HG02840 (cell line): Measurements from ENCODE around the gene UTS2R.
A peak's percentile ranks its signal among the peaks of the same experiment; 100 is the strongest.
"Not testable (repeated sequence)": the region's sequence is repeated elsewhere in the genome, so short reads cannot be mapped to it uniquely, and the experiment has no call there.

Experiments used
- ATAC-seq: cut with Tn5 transposase; IDR thresholded peaks from one replicate; pipeline ENCODE4 v1.9.1; 2021; ENCODE audit warnings: mild to moderate bottlenecking, moderate library complexity, moderate number of reproducible peaks; ENCODE audit not compliant: unreplicated experiment, low FRiP score

UTS2R gene

GRCh38 chr17:82403662-82404660, 32.4 kb downstream of the UTS2R start:
- ATAC-seq, result no peak

- ATAC-seq, result no peak
Measured at GRCh38 chr17:82405051-82405450, 33.5 kb downstream of the UTS2R start.

DNA sequence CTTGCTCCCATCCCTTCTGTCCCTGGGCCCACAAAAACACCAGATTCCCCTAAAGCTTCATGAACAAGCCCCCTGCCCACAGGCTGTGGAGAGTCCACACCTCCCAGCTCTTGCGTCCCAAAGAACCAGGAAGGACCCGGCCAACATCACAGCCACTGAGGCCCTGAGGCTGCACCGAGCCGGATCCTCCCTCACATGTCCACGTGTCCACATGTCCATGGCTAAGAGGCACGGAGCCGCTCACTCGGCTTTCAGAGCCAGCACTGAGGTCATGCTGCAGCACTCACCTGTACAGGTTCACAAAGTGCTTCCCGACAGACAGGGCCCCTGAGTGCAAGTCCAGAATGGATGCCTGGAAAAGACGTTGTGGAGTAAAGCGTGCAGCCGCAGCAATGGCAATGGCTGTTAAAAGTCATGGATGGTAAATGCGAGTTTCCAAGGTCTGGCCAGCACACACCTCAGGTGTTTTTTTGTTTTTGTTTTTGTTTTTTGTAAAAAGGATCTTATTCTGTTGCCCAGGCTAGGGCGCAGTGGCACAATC, 34.6 kb downstream of the UTS2R start:
- no peak for ATAC-seq

DNA sequence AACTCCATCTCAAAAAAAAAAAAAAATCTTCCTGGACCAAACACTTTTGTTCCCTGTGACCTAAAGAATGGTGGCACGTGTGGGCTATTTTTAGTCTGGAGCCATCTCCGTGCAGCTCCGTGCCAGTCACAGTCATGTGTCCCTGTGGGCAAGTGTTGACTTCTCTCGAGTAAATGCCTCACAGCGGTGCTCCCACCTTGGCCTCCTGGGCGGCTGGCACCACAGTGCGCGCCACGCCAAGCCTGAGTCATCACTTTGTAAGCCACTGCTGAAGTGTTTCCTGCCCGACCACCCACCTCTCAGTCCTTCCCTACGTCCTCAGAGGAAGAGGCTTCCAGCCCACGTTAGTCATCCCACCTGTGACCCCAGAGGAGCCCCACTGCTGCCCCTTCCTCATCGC, 35.7 kb downstream of the UTS2R start:
- ATAC-seq, result no peak

- no peak for ATAC-seq
Measured at GRCh38 chr17:82408288-82408937, 36.8 kb downstream of the UTS2R start.

DNA sequence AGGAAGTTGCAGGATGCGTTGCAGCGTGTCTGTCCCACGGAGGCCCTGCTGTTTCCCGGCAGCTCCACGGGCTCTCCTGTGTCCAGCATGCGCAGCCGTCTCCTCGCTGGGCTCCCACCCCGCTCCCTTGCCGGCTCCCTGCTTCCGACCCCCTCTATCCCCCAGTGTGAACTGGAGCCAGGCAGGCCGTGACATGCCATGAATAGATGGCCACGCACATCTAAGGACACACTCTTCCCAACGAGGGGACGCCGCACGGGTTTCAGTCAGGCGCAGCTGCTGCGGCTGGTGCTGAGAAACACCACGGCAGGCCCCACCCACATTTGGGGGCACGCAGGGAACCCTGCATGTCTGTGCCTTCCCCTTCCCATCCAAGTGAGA, 37.4 kb downstream of the UTS2R start:
- ATAC-seq, result no peak

GRCh38 chr17:82410014-82410716, 38.6 kb downstream of the UTS2R start:
- no peak for ATAC-seq

- no peak for ATAC-seq
Measured at GRCh38 chr17:82411396-82412053, 40.0 kb downstream of the UTS2R start.

- not testable (repeated sequence) for ATAC-seq
Measured at GRCh38 chr17:82412081-82412480, 40.5 kb downstream of the UTS2R start.

DNA sequence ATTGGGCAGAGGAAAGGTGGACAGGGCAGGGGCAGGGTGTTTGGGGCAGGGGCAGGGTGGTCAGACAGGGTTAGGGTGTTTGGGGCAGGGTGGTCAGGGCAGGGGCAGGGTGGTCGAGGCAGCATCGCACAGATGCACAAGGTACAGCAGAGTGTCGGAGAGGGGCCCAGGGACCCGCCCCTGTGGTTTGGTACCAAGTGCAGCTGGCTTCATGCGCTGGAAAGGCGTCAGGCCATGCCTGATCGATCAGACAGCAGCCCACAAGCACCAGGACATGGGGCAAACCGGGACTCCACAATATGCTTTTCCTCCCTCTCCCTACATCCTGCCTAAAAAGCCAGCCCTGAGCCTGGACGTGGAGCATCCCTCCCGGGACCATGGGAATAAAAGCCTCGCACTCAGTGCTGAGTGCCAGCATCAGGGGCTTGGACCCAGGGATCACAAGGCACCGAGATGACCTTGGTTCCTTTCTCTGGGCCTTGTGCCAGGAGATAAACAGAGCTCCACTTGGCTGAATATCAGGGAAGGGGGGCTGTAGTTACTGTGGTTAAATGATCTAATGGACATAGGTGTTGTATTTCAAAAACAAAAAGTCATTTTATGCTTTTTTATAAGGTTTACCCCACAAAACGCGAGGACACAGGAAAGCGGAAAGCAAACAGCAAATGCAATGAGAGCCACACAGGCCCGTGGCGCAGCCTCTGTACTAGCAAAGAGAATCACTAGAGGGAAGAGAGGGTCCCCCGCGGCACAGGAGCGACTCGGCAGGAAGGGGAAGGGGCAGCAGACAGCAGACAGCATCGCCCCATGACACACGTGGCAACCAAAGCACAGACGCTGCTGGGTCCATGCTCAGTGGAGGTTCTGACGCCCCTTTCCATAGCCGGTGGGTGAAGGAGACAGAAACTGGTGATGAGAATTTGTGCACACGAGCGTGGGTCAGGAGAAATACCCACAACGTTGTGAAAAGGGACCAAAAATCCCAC, 41.3 kb downstream of the UTS2R start:
- ATAC-seq, result no peak

DNA sequence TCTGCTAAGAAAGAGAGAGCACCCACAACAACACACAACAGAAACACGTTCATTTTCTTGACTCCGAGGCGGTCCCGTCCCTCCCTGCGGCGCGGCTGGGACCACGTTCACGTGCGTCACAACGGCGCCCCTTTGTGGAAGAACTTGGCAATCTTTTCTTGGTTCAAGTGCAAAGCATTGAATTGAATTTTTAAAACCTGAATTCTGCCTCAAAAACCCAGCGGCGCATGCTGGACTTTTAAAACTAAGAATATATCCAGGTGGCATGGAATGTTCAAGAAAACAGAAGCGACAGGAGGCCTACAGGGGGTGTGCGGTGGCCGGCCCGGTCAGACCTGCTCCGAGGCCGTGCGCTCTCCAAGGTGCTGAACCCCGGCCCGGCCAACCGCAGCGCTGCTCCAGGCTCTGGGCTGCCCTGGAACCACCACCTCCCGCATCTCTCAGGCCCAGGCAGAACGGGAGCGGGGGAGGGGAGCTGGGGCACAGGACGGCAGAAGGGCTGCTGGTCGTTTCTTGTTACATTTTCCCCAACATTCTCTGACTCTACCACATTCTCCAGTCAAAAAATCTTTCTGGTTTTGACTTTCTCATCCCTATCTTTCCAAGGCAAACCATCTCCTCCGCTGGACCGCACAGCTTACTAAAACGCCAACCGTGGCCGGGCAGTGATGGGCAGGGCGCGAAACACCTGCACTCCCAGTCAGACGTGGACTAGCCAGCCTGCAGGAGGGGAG, 43.1 kb downstream of the UTS2R start:
- no peak for ATAC-seq

DNA sequence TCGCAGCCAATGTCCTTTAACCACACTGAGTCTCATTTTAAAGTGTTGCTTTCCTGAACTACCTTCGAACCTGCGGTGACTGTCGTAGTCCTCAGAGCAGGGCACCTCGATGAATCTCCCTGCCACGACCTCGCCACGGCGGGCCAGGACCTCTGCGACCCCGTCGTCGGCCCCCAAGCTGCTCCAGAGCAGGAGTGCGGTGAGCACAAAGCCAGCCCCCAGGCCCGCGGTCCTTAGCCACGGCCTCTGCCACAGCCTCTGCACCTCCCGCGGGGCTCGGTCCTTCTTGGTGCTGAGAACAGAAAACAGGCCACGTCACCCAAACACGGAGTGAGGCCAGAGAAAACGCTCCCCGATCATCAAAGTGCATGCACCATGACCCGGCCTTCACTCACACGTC, 43.8 kb downstream of the UTS2R start:
- no peak for ATAC-seq

- ATAC-seq, result no peak
Measured at GRCh38 chr17:82415786-82416185, 44.2 kb downstream of the UTS2R start.

DNA sequence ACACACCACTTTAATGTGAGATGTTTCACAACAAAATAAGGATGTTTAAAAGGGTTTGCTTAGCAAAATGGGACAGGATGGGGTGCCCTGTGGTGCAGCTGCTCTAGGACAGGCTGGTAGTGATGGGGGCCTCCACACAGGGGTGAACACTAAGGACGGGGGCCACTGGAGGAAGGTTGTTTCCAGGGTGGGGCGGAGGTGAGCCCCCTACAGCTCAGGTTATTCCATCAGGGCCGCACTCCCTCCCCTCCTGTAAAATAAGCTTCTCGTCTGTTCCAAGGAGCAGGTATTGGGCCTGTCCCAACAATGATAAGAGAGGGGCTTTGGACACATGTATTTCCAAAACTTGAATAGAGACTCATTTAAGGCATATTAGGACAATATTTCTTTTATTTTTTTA, 44.7 kb downstream of the UTS2R start:
- ATAC-seq, result no peak

DNA sequence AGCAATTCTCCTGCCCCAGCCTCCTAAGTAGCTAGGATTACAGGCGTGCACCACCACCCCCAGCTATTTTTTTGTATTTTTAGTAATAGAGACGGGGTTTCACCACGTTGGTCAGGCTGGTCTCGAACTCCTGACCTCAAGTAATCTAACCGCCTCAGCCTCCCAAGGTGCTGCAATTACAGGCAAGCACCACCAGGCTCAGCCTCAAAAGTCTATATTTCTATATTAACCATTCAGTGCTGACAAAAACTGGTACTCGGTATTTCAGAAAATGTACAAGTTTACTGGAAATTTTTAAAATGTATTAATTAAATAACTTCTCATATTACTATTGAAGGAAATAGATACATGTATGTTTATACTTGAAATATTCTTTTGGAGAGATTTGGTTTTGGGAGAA, 45.2 kb downstream of the UTS2R start:
- no peak for ATAC-seq

- ATAC-seq, result peak; percentile 81
Measured at GRCh38 chr17:82418001-82418986, 46.7 kb downstream of the UTS2R start, which contains the start of the genes HEXD and OGFOD3. Gene HEXD, plus strand, starts transcription at chr17:82418347. Its CDS starts 1,453 bp downstream, at chr17:82419800. Gene OGFOD3, minus strand, starts transcription at chr17:82418586. Its CDS starts 101 bp downstream, at chr17:82418485.

- no peak for ATAC-seq
Measured at GRCh38 chr17:82419540-82419939, 48.0 kb downstream of the UTS2R start.
